B cell (primary cell): ENCODE measurements around the gene NPPA. TPM values are rescaled to one million over a fixed set of nuclear protein-coding genes. Genes with fewer than 3 reads are reported as not detected.

Experiments used
- ATAC-seq: fragments of 200-7000 bp; cut with Tn5 transposase; one replicate; pipeline ENCODE4 v1.10.0; 2021; ENCODE audit warnings: low read depth, mild to moderate bottlenecking, moderate number of reproducible peaks, moderate library complexity
- CTCF ChIA-PET: fragments of 350-600 bp; sonication (Branson Sonifier 250); formaldehyde crosslinking; loops from one replicate; lab custom pipeline; 2021; ENCODE audit warnings: antibody characterized with exemption, inconsistent platforms; lab: Charles Lee
- POLR2A ChIA-PET: fragments of 350-600 bp; sonication (Branson Sonifier 250); formaldehyde crosslinking; loops from one replicate; lab custom pipeline; 2021; ENCODE audit warnings: antibody characterized with exemption; lab: Charles Lee
- DNase-seq: peaks from one replicate; pipeline ENCODE4 v3.0.0; 2013
- H2AFZ ChIP-seq: 2 replicates; pipeline ENCODE4 v1.6.1; 2012; ENCODE audit warnings: mild to moderate bottlenecking, low read depth, low read length; ENCODE audit not compliant: insufficient read depth, poor library complexity, severe bottlenecking
- H3K27ac ChIP-seq, 2 donors: 1 replicate in 1 of 2; 2 replicates in 1 of 2; pipeline ENCODE4 v1.5.1; 2012 to 2013; ENCODE audit warnings: low read length in 2 of 2, mild to moderate bottlenecking in 2 of 2, moderate library complexity in 1 of 2
- H3K27me3 ChIP-seq, 4 experiments: fragments of 200-600 bp in 1 of 4; sonication (generic) in 1 of 4; replicated peaks in 1 of 4; 1 replicate in 2 of 4; 2 replicates in 2 of 4; pipeline versions ENCODE4 v1.6.1 to v1.7.0; 2013 to 2016; ENCODE audit warnings: low read length in 3 of 4, mild to moderate bottlenecking in 2 of 4, mixed read lengths in 1 of 4, moderate library complexity in 1 of 4; ENCODE audit not compliant: insufficient read depth in 4 of 4, control insufficient read depth in 3 of 4; ENCODE audit errors: control extremely low read depth in 1 of 4
- H3K36me3 ChIP-seq, 2 experiments: replicated peaks in 1 of 2; 1 replicate in 1 of 2; 2 replicates in 1 of 2; pipeline versions ENCODE4 v1.6.1 to v1.7.1; 2013; ENCODE audit warnings: low read length in 1 of 2; ENCODE audit not compliant: insufficient read depth in 2 of 2, control insufficient read depth in 1 of 2; ENCODE audit errors: control extremely low read depth in 1 of 2, extremely low read depth in 1 of 2
- H3K4me1 ChIP-seq, 2 donors: fragments of 200-600 bp in 1 of 2; sonication (generic) in 1 of 2; 1 replicate in 1 of 2; 2 replicates in 1 of 2; pipeline versions ENCODE4 v1.5.1 to v1.6.1; 2013 to 2017; ENCODE audit warnings: low read length in 2 of 2; ENCODE audit not compliant: control insufficient read depth in 2 of 2, insufficient read depth in 2 of 2
- H3K4me2 ChIP-seq: replicated peaks from 2 replicates; pipeline ENCODE3; 2012; ENCODE audit warnings: mild to moderate bottlenecking, low read depth, low read length; ENCODE audit not compliant: poor library complexity, severe bottlenecking
- H3K4me3 ChIP-seq, 5 experiments: fragments of 200-600 bp in 1 of 5; sonication (generic) in 1 of 5; 1 replicate in 3 of 5; 2 replicates in 2 of 5; pipeline versions ENCODE4 v1.5.1 to v1.7.0; 2011 to 2016; ENCODE audit warnings: low read length in 4 of 5, mild to moderate bottlenecking in 4 of 5, low read depth in 2 of 5, control low read depth in 1 of 5, moderate library complexity in 1 of 5; ENCODE audit not compliant: insufficient read depth in 1 of 5; ENCODE audit errors: control extremely low read depth in 1 of 5, extremely low read depth in 1 of 5
- H3K79me2 ChIP-seq: fragments of 200-600 bp; sonication (generic); one replicate; pipeline ENCODE4 v1.6.0; 2016; ENCODE audit warnings: low read length; ENCODE audit not compliant: control insufficient read depth, insufficient read depth
- H3K9ac ChIP-seq: fragments of 200-600 bp; sonication (generic); 2 replicates; pipeline ENCODE4 v1.6.1; 2017; ENCODE audit warnings: mild to moderate bottlenecking, low read length, moderate library complexity
- H3K9me3 ChIP-seq, 3 donors: one replicate each; pipeline versions ENCODE4 v1.6.1 to v1.7.1; 2013; ENCODE audit warnings: low read length in 2 of 3; ENCODE audit not compliant: control insufficient read depth in 2 of 3, insufficient read depth in 1 of 3; ENCODE audit errors: control extremely low read depth in 1 of 3
- H4K20me1 ChIP-seq: 2 replicates; pipeline ENCODE4 v1.6.0; 2012; ENCODE audit warnings: mild to moderate bottlenecking, low read length; ENCODE audit not compliant: insufficient read depth, control insufficient read depth, poor library complexity, severe bottlenecking
- H3K27ac Mint-ChIP-seq: one replicate; pipeline ENCODE4 v1.8.0; 2021; ENCODE audit warnings: mixed read lengths
- H3K27me3 Mint-ChIP-seq: one replicate; pipeline ENCODE4 v1.8.0; 2021; ENCODE audit warnings: mixed read lengths
- H3K4me1 Mint-ChIP-seq: one replicate; pipeline ENCODE4 v1.8.0; 2021; ENCODE audit warnings: mixed read lengths
- H3K4me3 Mint-ChIP-seq: one replicate; pipeline ENCODE4 v1.8.0; 2021; ENCODE audit warnings: mixed read lengths
- H3K9me3 Mint-ChIP-seq: one replicate; pipeline ENCODE4 v1.8.0; 2022; ENCODE audit warnings: mixed read lengths; ENCODE audit not compliant: insufficient read depth
- EZH2 ChIP-seq: IDR thresholded peaks from 2 replicates; pipeline ENCODE4 v1.6.1; 2012; ENCODE audit warnings: borderline replicate concordance, low read depth, mild to moderate bottlenecking, moderate library complexity, low read length; ENCODE audit not compliant: insufficient read depth, poor library complexity, severe bottlenecking
- WGBS: methylation state at CpG from one replicate; pipeline ENCODE4 v1.1.5; 2013; ENCODE audit warnings: missing lambda C conversion rate; ENCODE audit not compliant: insufficient coverage; 5-methylcytosine and 5-hydroxymethylcytosine counted together
- intact Hi-C: fragments of 100-400 bp; cut with micrococcal nuclease; formaldehyde crosslinking; loops from one replicate; pipeline ENCODE4 v1.10.0; 2022
- polyA plus RNA-seq: library from polyadenylated mRNA; depleted of rRNA; stranded (reverse); fragments of >200 nt; gene quantifications from 2 replicates; pipeline ENCODE4 v1.2.3, GENCODE V29; 2012
- total RNA-seq, 2 donors: library from RNA; stranded (reverse); fragments of 120-200 nt in 1 of 2; gene quantifications; 1 replicate in 1 of 2; 2 replicates in 1 of 2; pipeline versions ENCODE4 v1.2.3 to v1.2.4, GENCODE V29; 2013 to 2022
- TF ChIP-seq, protein P1 (sequence below): fragments of 200-600 bp; IDR thresholded peaks from one replicate; pipeline ENCODE4 v1.8.0; 2022; ENCODE audit warnings: antibody characterized with exemption, mild to moderate bottlenecking

Gene NPPA
- total and polyA plus RNA-seq, 2 donors (not counting 1 experiment from before 2014, with no cell fraction given): not detected

DNA sequence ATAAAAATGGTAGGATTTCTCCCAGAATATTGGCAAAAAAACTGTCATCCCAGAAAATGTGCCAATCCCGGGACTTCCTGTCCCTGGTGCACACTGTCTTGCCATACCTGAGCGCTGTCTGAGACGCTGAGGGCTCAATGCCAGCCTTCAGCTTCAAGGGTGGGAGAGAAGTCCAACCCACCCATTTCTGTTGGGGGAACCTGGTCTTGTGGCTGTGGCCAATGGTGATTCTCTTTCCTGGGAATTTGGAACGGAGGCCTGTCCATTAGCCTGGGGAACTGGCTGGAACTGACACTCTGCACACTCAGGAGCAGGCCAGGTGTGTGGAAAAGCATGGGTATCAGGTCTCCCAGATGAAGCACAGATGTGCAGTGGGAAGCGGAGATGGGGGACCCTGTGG is 48.5 kb downstream of the NPPA start:
- no peak for DNase-seq
- Mint-ChIP-seq H3K4me3 (no peak overlapping the region), H3K9me3 (no peaks in the 10 kb centered on the region), H3K27me3 (no peaks in the 10 kb centered on the region), H3K27ac (no peak overlapping the region), H3K4me1 (peaks cover 26% of the 10 kb centered on the region)
- peaks cover 21 to 27% of the 10 kb centered on the region in 2 donors for H3K4me1 ChIP-seq
- TF ChIP-seq, protein P1, sequence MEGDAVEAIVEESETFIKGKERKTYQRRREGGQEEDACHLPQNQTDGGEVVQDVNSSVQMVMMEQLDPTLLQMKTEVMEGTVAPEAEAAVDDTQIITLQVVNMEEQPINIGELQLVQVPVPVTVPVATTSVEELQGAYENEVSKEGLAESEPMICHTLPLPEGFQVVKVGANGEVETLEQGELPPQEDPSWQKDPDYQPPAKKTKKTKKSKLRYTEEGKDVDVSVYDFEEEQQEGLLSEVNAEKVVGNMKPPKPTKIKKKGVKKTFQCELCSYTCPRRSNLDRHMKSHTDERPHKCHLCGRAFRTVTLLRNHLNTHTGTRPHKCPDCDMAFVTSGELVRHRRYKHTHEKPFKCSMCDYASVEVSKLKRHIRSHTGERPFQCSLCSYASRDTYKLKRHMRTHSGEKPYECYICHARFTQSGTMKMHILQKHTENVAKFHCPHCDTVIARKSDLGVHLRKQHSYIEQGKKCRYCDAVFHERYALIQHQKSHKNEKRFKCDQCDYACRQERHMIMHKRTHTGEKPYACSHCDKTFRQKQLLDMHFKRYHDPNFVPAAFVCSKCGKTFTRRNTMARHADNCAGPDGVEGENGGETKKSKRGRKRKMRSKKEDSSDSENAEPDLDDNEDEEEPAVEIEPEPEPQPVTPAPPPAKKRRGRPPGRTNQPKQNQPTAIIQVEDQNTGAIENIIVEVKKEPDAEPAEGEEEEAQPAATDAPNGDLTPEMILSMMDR: no peak
- no peak for TF ChIP-seq EZH2
- 98% methylated on average over 5 of the region's 5 CpGs for WGBS
- H3K79me2 ChIP-seq: peaks cover 61% of the 10 kb centered on the region
- H3K4me2 ChIP-seq: no peak overlapping the region
- no peak overlapping the region for H3K9ac ChIP-seq
- H3K4me3 ChIP-seq: no peak overlapping the region
- no peak for ATAC-seq
- peaks cover 0 to 59% of the 10 kb centered on the region in 2 experiments for H3K36me3 ChIP-seq
- CTCF ChIA-PET: interaction anchor here (1.6 to 2.2 kb wide), 2 partner anchors 12 to 39 kb away, joined by 4 to 8 read pairs; no protein-coding TSS in a partner anchor
- H4K20me1 ChIP-seq: peaks cover 48% of the 10 kb centered on the region
- no peak overlapping the region for H3K27ac ChIP-seq
- H3K9me3 ChIP-seq: no peaks in the 10 kb centered on the region
- POLR2A ChIA-PET: no interaction called here
- no peak overlapping the region for H2AFZ ChIP-seq
- no peaks in the 10 kb centered on the region for H3K27me3 ChIP-seq
- intact Hi-C loops: no loop called here

DNA sequence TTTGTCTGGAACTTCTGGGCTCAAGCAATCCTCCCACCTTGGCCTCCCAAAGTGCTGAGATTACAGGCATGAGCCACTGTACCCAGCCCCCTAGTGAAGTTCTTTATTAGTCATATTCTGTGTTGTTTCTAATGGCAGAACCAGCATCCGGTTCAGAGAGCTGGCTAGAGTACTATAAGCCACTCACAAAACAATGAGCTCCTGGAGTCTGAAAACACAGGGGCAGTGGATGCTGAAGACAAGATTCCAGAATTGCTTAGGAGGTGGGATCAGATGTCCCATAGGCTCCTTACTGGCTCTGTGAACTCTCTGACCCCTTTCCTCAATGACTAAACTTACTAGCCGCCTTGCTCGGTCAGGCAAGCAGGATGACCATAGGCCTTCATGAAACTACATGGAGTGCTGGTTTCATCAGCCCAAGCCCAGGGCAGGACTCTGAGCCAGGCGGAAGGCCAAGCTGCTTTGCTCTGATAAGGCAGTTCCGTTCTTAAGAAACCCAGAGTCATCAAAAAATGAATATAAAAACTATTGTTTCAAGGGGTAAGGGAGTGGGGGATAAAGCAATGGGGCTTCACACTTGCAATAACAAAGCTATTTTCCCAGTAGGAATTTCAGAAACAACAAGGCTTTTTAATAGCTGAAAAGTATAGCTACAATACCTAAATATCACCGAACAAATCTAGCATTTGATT is 49.9 kb downstream of the NPPA start:
- Histone ChIP-seq H3K9me3 (no peaks in the 10 kb centered on the region), H3K79me2 (peaks cover 47% of the 10 kb centered on the region), H3K9ac (no peak overlapping the region), H3K27me3 (no peaks in the 10 kb centered on the region), H2AFZ (no peak overlapping the region), H3K27ac (no peak overlapping the region), H3K4me2 (no peak overlapping the region), H3K36me3 (peaks cover 0 to 69% of the 10 kb centered on the region in 2 experiments), H3K4me3 (no peak overlapping the region), H4K20me1 (peaks cover 43% of the 10 kb centered on the region), H3K4me1 (peaks cover 9 to 13% of the 10 kb centered on the region in 2 donors)
- ATAC-seq (no peak), DNase-seq (no peak)
- CTCF ChIA-PET: interaction anchor here (0.6 to 2.2 kb wide), 4 partner anchors 10 to 41 kb away, joined by 3 to 8 read pairs (median 4); no protein-coding TSS in a partner anchor
- Mint-ChIP-seq H3K4me1 (peaks cover 13% of the 10 kb centered on the region), H3K4me3 (no peak overlapping the region), H3K27ac (no peak overlapping the region), H3K27me3 (no peaks in the 10 kb centered on the region), H3K9me3 (no peaks in the 10 kb centered on the region)
- intact Hi-C loops: no loop called here
- no peak for TF ChIP-seq EZH2
- TF ChIP-seq, protein P1: no peak
- 84% methylated on average over 2 of the region's 6 CpGs for WGBS
- POLR2A ChIA-PET: no interaction called here
